Ovary (tissue), 3 donors: ENCODE measurements around the gene CSRP1.

Source experiments
- EP300 ChIP-seq: sonication (generic); formaldehyde crosslinking; IDR thresholded peaks from one replicate; pipeline ENCODE4 v1.6.1; 2017; ENCODE audit warnings: antibody characterized with exemption
- POLR2A ChIP-seq: fragments of 450-650 bp; IDR thresholded peaks from one replicate; pipeline ENCODE4 v1.6.1; 2017; ENCODE audit warnings: antibody characterized with exemption, mild to moderate bottlenecking, moderate library complexity
- TF ChIP-seq, protein P1 (sequence below), 3 donors: fragments of 450-650 bp in 2 of 3; fragments of 200-600 bp in 1 of 3; IDR thresholded peaks; one replicate each; pipeline versions ENCODE4 v1.5.1 to v1.8.0; 2016 to 2022; ENCODE audit warnings: antibody characterized with exemption in 3 of 3, mild to moderate bottlenecking in 1 of 3
- donor health status: DM: no; HTN: no; CAD: no.

DNA sequence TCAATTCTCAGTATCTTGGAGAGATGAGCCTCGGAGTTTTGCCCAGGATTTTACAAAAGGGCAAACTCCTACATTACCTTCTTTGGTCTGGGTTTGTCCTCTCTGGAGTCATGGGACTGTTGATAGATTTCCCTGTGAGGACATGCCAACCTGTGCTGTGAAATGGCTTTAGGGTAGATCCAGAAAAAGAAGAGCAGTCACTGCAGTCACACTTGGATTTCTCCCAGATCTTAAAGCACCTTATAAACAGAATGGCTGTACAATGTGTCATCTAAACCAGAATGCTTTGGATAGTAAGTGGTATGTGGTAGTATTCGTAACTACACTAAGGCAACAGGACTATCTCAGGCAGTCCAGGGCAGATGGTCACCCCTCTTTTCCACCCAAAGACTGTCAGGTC lies 1.9 kb upstream of the CSRP1 start:
- TF ChIP-seq, protein P1, sequence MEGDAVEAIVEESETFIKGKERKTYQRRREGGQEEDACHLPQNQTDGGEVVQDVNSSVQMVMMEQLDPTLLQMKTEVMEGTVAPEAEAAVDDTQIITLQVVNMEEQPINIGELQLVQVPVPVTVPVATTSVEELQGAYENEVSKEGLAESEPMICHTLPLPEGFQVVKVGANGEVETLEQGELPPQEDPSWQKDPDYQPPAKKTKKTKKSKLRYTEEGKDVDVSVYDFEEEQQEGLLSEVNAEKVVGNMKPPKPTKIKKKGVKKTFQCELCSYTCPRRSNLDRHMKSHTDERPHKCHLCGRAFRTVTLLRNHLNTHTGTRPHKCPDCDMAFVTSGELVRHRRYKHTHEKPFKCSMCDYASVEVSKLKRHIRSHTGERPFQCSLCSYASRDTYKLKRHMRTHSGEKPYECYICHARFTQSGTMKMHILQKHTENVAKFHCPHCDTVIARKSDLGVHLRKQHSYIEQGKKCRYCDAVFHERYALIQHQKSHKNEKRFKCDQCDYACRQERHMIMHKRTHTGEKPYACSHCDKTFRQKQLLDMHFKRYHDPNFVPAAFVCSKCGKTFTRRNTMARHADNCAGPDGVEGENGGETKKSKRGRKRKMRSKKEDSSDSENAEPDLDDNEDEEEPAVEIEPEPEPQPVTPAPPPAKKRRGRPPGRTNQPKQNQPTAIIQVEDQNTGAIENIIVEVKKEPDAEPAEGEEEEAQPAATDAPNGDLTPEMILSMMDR (IDR thresholded peaks at IDR 0.05), result no peak
- TF ChIP-seq POLR2A (no peak), EP300 (no peak)
